Spleen (tissue), 11 donors: ENCODE data around the gene ZNF816. TPM values are rescaled to one million over a fixed set of nuclear protein-coding genes. Genes with fewer than 3 reads are reported as not detected.
A peak's percentile ranks its signal among the peaks of the same experiment; 100 is the strongest.

Experiments used
- DNase-seq: peaks from one replicate; pipeline ENCODE4 v3.0.0-alpha.2; 2020
- H3K27ac ChIP-seq, 8 donors: fragments of 200-600 bp; sonication (generic) in 7 of 8; 1 replicate in 4 of 8; 2 replicates in 4 of 8; pipeline versions ENCODE4 v1.5.0 to v1.8.0; 2016 to 2021; ENCODE audit warnings: inconsistent platforms in 4 of 8, mild to moderate bottlenecking in 4 of 8, moderate library complexity in 1 of 8
- H3K27me3 ChIP-seq, 7 donors: fragments of 200-600 bp; sonication (generic) in 6 of 7; replicated peaks in 1 of 7; 1 replicate in 4 of 7; 2 replicates in 3 of 7; pipeline versions ENCODE4 v1.5.0 to v1.8.0; 2016 to 2021; ENCODE audit warnings: inconsistent platforms in 3 of 7, mild to moderate bottlenecking in 1 of 7
- H3K36me3 ChIP-seq, 6 donors: fragments of 200-600 bp; sonication (generic) in 5 of 6; 1 replicate in 4 of 6; 2 replicates in 2 of 6; pipeline versions ENCODE4 v1.5.0 to v1.8.0; 2016 to 2021; ENCODE audit warnings: inconsistent platforms in 2 of 6
- H3K4me1 ChIP-seq, 6 donors: fragments of 200-600 bp; sonication (generic) in 5 of 6; 1 replicate in 3 of 6; 2 replicates in 3 of 6; pipeline versions ENCODE4 v1.5.0 to v1.8.0; 2016 to 2021; ENCODE audit warnings: inconsistent platforms in 3 of 6
- H3K4me3 ChIP-seq, 8 donors: fragments of 200-600 bp; sonication (generic) in 7 of 8; 1 replicate in 4 of 8; 2 replicates in 4 of 8; pipeline versions ENCODE4 v1.5.0 to v1.8.0; 2016 to 2021; ENCODE audit warnings: inconsistent platforms in 4 of 8, mild to moderate bottlenecking in 4 of 8, moderate library complexity in 2 of 8
- H3K9me3 ChIP-seq, 8 donors: fragments of 200-600 bp; sonication (generic) in 7 of 8; 1 replicate in 4 of 8; 2 replicates in 4 of 8; pipeline versions ENCODE4 v1.5.0 to v1.8.0; 2016 to 2021; ENCODE audit warnings: inconsistent platforms in 4 of 8
- CTCF ChIP-seq, 11 experiments: fragments of 200-600 bp in 7 of 11; fragments of 450-650 bp in 4 of 11; sonication (generic) in 4 of 11; IDR thresholded peaks in 8 of 11; conservative IDR thresholded peaks in 3 of 11; 1 replicate in 7 of 11; 2 replicates in 4 of 11; pipeline versions ENCODE4 v1.4.0 to v1.8.0; 2016 to 2021; ENCODE audit warnings: antibody characterized with exemption in 11 of 11, inconsistent platforms in 4 of 11, mild to moderate bottlenecking in 1 of 11
- POLR2A ChIP-seq, 3 donors: fragments of 450-650 bp; IDR thresholded peaks; one replicate each; pipeline ENCODE4 v1.5.1; 2017; ENCODE audit warnings: antibody characterized with exemption in 3 of 3, mild to moderate bottlenecking in 1 of 3
- POLR2AphosphoS5 ChIP-seq, 3 donors: sonication (generic); formaldehyde crosslinking; IDR thresholded peaks; one replicate each; pipeline ENCODE4 v1.5.1; 2017; ENCODE audit warnings: antibody characterized with exemption in 3 of 3
- WGBS, 5 donors: extraction: QIAGEN DNeasy Blood & Tissue Kit in 3 of 5; methylation state at CpG; one replicate each; pipeline versions ENCODE4 v1.1.5 to v1.1.7; 2013 to 2018; 5-methylcytosine and 5-hydroxymethylcytosine counted together
- intact Hi-C: fragments of 100-400 bp; cut with DNase I; formaldehyde crosslinking; loops from one replicate; pipeline ENCODE4 v1.15.0; 2023; ENCODE audit warnings: low total_unique reads
- polyA plus RNA-seq, 3 donors: library from polyadenylated mRNA; stranded (reverse); fragments of 200-250 nt; gene quantifications; one replicate each; pipeline ENCODE4 v1.2.1, GENCODE V29; 2013
- total RNA-seq, 7 donors: library from RNA; depleted of rRNA in 3 of 7; stranded (reverse); fragments of >200 nt in 3 of 7; fragmentation: NEBNext Ultra II Directional in 4 of 7; extraction: Animal tissue kit (Norgen Biotek cat#: 25700) in 4 of 7; gene quantifications; one replicate each; pipeline versions ENCODE4 v1.1.0 to v1.2.1, GENCODE V29; 2016 to 2021
- donor health status: healthy with polysubstance abuse.
- donor health status: DM: no; HTN: no; CAD: no; lungs with moderate emphysema.
- donor health status: DM: no; HTN: no; CAD: no.
- donor health status: Bipolar disorder and iron deficiency.
- donor health status: healthy.
- donor health status: DM: no; HTN: no; CAD: no.
- donor health status: DM: yes; HTN: yes; CAD: no.

The ZNF816 gene
- total and polyA plus RNA-seq, 10 donors: 4.1 to 16.1 (median 9.8) TPM

GRCh38 chr19:52992109-52993004 is 29.7 kb upstream of the ZNF816 start:
- Histone ChIP-seq H3K36me3 (peaks cover 0 to 26% (median 0%) of the 10 kb centered on the region in 6 donors), H3K27me3 (peaks cover 0 to 10% (median 0%) of the 10 kb centered on the region in 7 donors), H3K4me1 (peaks cover 3 to 30% (median 14%) of the 10 kb centered on the region in 6 donors), H3K27ac (peak overlapping the region in 7 of 8 donors; percentile 32 to 72 (median 53)), H3K9me3 (peaks cover 0 to 83% (median 13%) of the 10 kb centered on the region in 8 donors), H3K4me3 (peak overlapping the region; percentile 34 to 72 (median 44))
- intact Hi-C loops: no loop called here
- no peak for TF ChIP-seq POLR2AphosphoS5 (IDR thresholded peaks at IDR 0.05)
- TF ChIP-seq CTCF (IDR thresholded peaks at IDR 0.05 in 8 of 11, conservative IDR thresholded peaks at IDR 0.05 in 3 of 11): no peak
- no peak for TF ChIP-seq POLR2A (IDR thresholded peaks at IDR 0.05)
- DNase-seq: peak; percentile 71
- WGBS, 5 donors: 26 to 34% (median 26%) methylated on average over 26 of the region's 26 CpGs

- Histone ChIP-seq H3K4me3 (no peak overlapping the region), H3K9me3 (peaks cover 0 to 83% (median 17%) of the 10 kb centered on the region in 8 donors), H3K27me3 (peaks cover 0 to 8% (median 0%) of the 10 kb centered on the region in 7 donors), H3K36me3 (peaks cover 0 to 35% (median 3%) of the 10 kb centered on the region in 6 donors), H3K27ac (no peak overlapping the region), H3K4me1 (peaks cover 3 to 30% (median 14%) of the 10 kb centered on the region in 6 donors)
- TF ChIP-seq POLR2A (IDR thresholded peaks at IDR 0.05): no peak
- no peak for TF ChIP-seq CTCF (IDR thresholded peaks at IDR 0.05 in 8 of 11, conservative IDR thresholded peaks at IDR 0.05 in 3 of 11)
- no peak for TF ChIP-seq POLR2AphosphoS5 (IDR thresholded peaks at IDR 0.05)
- WGBS, 5 donors: 60 to 89% (median 87%) methylated on average over 2 of the region's 2 CpGs
- DNase-seq: no peak
- intact Hi-C loops: no loop called here
Measured at GRCh38 chr19:52991484-52991883, 28.8 kb upstream of the ZNF816 start.

- Histone ChIP-seq H3K4me3 (no peak overlapping the region), H3K4me1 (peaks cover 3 to 30% (median 14%) of the 10 kb centered on the region in 6 donors), H3K9me3 (peaks cover 0 to 83% (median 23%) of the 10 kb centered on the region in 8 donors), H3K27me3 (peaks cover 0 to 8% (median 0%) of the 10 kb centered on the region in 7 donors), H3K36me3 (peaks cover 0 to 41% (median 9%) of the 10 kb centered on the region in 6 donors), H3K27ac (no peak overlapping the region)
- intact Hi-C loops: no loop called here
- TF ChIP-seq POLR2AphosphoS5 (IDR thresholded peaks at IDR 0.05): no peak
- no peak for TF ChIP-seq POLR2A (IDR thresholded peaks at IDR 0.05)
- no peak for TF ChIP-seq CTCF (IDR thresholded peaks at IDR 0.05 in 8 of 11, conservative IDR thresholded peaks at IDR 0.05 in 3 of 11)
- DNase-seq: no peak
- WGBS, 5 donors: 83 to 91% (median 89%) methylated on average over 16 of the region's 16 CpGs
Measured at GRCh38 chr19:52990759-52991418, 28.2 kb upstream of the ZNF816 start.
